Ishikawa (cell line): ENCODE results near the gene SGCD.

Experiments
- CEBPB ChIP-seq: IDR thresholded peaks from 2 replicates; pipeline ENCODE4 v1.6.1; 2012
- CREB1 ChIP-seq: IDR thresholded peaks from 2 replicates; pipeline ENCODE4 v1.6.1; 2012; ENCODE audit warnings: low read depth
- EGR1 ChIP-seq: IDR thresholded peaks from 2 replicates; pipeline ENCODE4 v1.6.1; 2012
- EP300 ChIP-seq: IDR thresholded peaks from 2 replicates; pipeline ENCODE4 v1.6.1; 2012; ENCODE audit warnings: borderline replicate concordance
- FOXM1 ChIP-seq: IDR thresholded peaks from 2 replicates; pipeline ENCODE4 v1.6.1; 2012; ENCODE audit warnings: low read depth, borderline replicate concordance
- MAX ChIP-seq: IDR thresholded peaks from 2 replicates; pipeline ENCODE4 v1.6.1; 2012
- NFIC ChIP-seq: IDR thresholded peaks from 2 replicates; pipeline ENCODE4 v1.6.1; 2012
- RAD21 ChIP-seq: IDR thresholded peaks from 2 replicates; pipeline ENCODE4 v1.6.1; 2012; ENCODE audit warnings: low read depth
- REST ChIP-seq: IDR thresholded peaks from 2 replicates; pipeline ENCODE4 v1.6.1; 2012; ENCODE audit warnings: low read depth, mild to moderate bottlenecking
- TAF1 ChIP-seq: IDR thresholded peaks from 2 replicates; pipeline ENCODE4 v1.6.1; 2012; ENCODE audit warnings: low read depth, mild to moderate bottlenecking
- TCF12 ChIP-seq: IDR thresholded peaks from 2 replicates; pipeline ENCODE4 v1.6.1; 2012; ENCODE audit warnings: low read depth
- TEAD4 ChIP-seq: IDR thresholded peaks from 2 replicates; pipeline ENCODE4 v1.6.1; 2012
- USF1 ChIP-seq: IDR thresholded peaks from 2 replicates; pipeline ENCODE4 v1.6.1; 2012
- YY1 ChIP-seq: IDR thresholded peaks from 2 replicates; pipeline ENCODE4 v1.6.1; 2012; ENCODE audit warnings: low read depth
- ZBTB7A ChIP-seq: IDR thresholded peaks from 2 replicates; pipeline ENCODE4 v1.6.1; 2012; ENCODE audit warnings: low read depth

SGCD gene

GRCh38 chr5:156473269-156473908, 146.4 kb downstream of the SGCD start:
- TF ChIP-seq NFIC (no peak), TAF1 (no peak), YY1 (no peak), RAD21 (no peak), USF1 (no peak), CEBPB (no peak), CREB1 (no peak)

GRCh38 chr5:156474251-156474650, 147.3 kb downstream of the SGCD start:
- TF ChIP-seq NFIC (no peak), CREB1 (no peak), MAX (no peak), TCF12 (no peak), USF1 (no peak), CEBPB (no peak), EP300 (no peak), RAD21 (no peak), FOXM1 (no peak), YY1 (no peak), REST (no peak), ZBTB7A (no peak), EGR1 (no peak), TEAD4 (no peak), TAF1 (no peak)

- TF ChIP-seq REST (no peak), MAX (no peak), USF1 (no peak), ZBTB7A (no peak), CEBPB (no peak), RAD21 (no peak), NFIC (no peak), TAF1 (no peak), CREB1 (no peak), YY1 (no peak), FOXM1 (no peak), EGR1 (no peak), TEAD4 (no peak), EP300 (no peak), TCF12 (no peak)
Measured at GRCh38 chr5:156475182-156476157, 148.5 kb downstream of the SGCD start.

GRCh38 chr5:156476158-156476551, 149.2 kb downstream of the SGCD start:
- TF ChIP-seq CEBPB: no peak
- no peak for TF ChIP-seq CREB1
- no peak for TF ChIP-seq EGR1
- no peak for TF ChIP-seq ZBTB7A

- no peak for TF ChIP-seq REST
- TF ChIP-seq ZBTB7A: no peak
- no peak for TF ChIP-seq YY1
- no peak for TF ChIP-seq TCF12
- no peak for TF ChIP-seq EGR1
- no peak for TF ChIP-seq FOXM1
- TF ChIP-seq CREB1: no peak
- TF ChIP-seq TEAD4: no peak
- TF ChIP-seq MAX: no peak
- TF ChIP-seq TAF1: no peak
- no peak for TF ChIP-seq CEBPB
- TF ChIP-seq USF1: no peak
- TF ChIP-seq EP300: no peak
- no peak for TF ChIP-seq NFIC
Measured at GRCh38 chr5:156476678-156477077, 149.7 kb downstream of the SGCD start.
